Fibroblast of lung (primary cell): ENCODE results near the gene IL16. TPM values are rescaled to one million over a fixed set of nuclear protein-coding genes. Genes with fewer than 3 reads are reported as not detected.

Experiments used
- DNase-seq, 2 donors: peaks; one replicate each; pipeline versions ENCODE4 v3.0.0 to v3.0.0-alpha.2; 2010; ENCODE audit warnings: low read depth in 2 of 2
- H2AFZ ChIP-seq: 2 replicates; pipeline ENCODE4 v1.5.1; 2012; ENCODE audit warnings: low read length, control low read depth, inconsistent platforms
- H3K27ac ChIP-seq: 2 replicates; pipeline ENCODE4 v1.5.1; 2011; ENCODE audit warnings: low read length, control low read depth; ENCODE audit not compliant: insufficient read depth
- H3K27me3 ChIP-seq: 2 replicates; pipeline ENCODE4 v1.5.1; 2011; ENCODE audit warnings: mild to moderate bottlenecking, low read length; ENCODE audit not compliant: control insufficient read depth, insufficient read depth
- H3K36me3 ChIP-seq: 2 replicates; pipeline ENCODE4 v1.5.1; 2011; ENCODE audit warnings: low read length; ENCODE audit not compliant: control insufficient read depth, insufficient read depth
- H3K4me1 ChIP-seq: 2 replicates; pipeline ENCODE4 v1.5.1; 2011; ENCODE audit warnings: low read length; ENCODE audit not compliant: control insufficient read depth, insufficient read depth; ENCODE audit errors: extremely low read depth
- H3K4me2 ChIP-seq: 2 replicates; pipeline ENCODE4 v1.5.1; 2011; ENCODE audit warnings: low read length, control low read depth; ENCODE audit not compliant: insufficient read depth; ENCODE audit errors: extremely low read depth
- H3K4me3 ChIP-seq, 4 experiments: fragments of 200-600 bp in 1 of 4; sonication (generic) in 1 of 4; replicated peaks in 1 of 4; 2 replicates each; pipeline ENCODE4 v1.5.1; 2011 to 2016; ENCODE audit warnings: low read length in 4 of 4, low read depth in 3 of 4, mild to moderate bottlenecking in 3 of 4, control low read depth in 2 of 4, inconsistent platforms in 1 of 4, mixed read lengths in 1 of 4; ENCODE audit not compliant: insufficient read depth in 1 of 4; ENCODE audit errors: control extremely low read depth in 1 of 4
- H3K79me2 ChIP-seq: 2 replicates; pipeline ENCODE4 v1.5.1; 2012; ENCODE audit warnings: mild to moderate bottlenecking, low read length, inconsistent platforms; ENCODE audit not compliant: control insufficient read depth, insufficient read depth
- H3K9ac ChIP-seq: 2 replicates; pipeline ENCODE4 v1.5.1; 2011; ENCODE audit warnings: mild to moderate bottlenecking, low read length, control low read depth; ENCODE audit not compliant: insufficient read depth
- H3K9me3 ChIP-seq: 2 replicates; pipeline ENCODE4 v1.5.1; 2012; ENCODE audit warnings: low read depth, low read length; ENCODE audit not compliant: control insufficient read depth, insufficient read depth
- H4K20me1 ChIP-seq: 2 replicates; pipeline ENCODE4 v1.5.1; 2011; ENCODE audit warnings: low read length; ENCODE audit not compliant: control insufficient read depth, insufficient read depth; ENCODE audit errors: extremely low read depth
- CTCF ChIP-seq, 2 donors: IDR thresholded peaks in 1 of 2; conservative IDR thresholded peaks in 1 of 2; 1 replicate in 1 of 2; 2 replicates in 1 of 2; pipeline ENCODE4 v1.5.1; 2011 to 2012; ENCODE audit warnings: low read length in 2 of 2, control low read depth in 1 of 2, inconsistent platforms in 1 of 2, low read depth in 1 of 2, mild to moderate bottlenecking in 1 of 2
- EZH2 ChIP-seq: IDR thresholded peaks from 2 replicates; pipeline ENCODE4 v1.5.1; 2012; ENCODE audit warnings: low read length, control low read depth, mild to moderate bottlenecking; ENCODE audit errors: missing control alignments
- polyA plus RNA-seq, 2 donors: library from polyadenylated mRNA; depleted of rRNA in 1 of 2; stranded (reverse) in 1 of 2; unstranded in 1 of 2; fragments of >200 nt; gene quantifications; 2 replicates each; pipeline ENCODE4 v1.2.1, GENCODE V29; 2011 to 2012; ENCODE audit warnings: missing spikeins in 1 of 2
- total RNA-seq: library from RNA; depleted of rRNA; stranded (reverse); fragments of >200 nt; gene quantifications from 2 replicates; pipeline ENCODE4 v1.2.1, GENCODE V29; 2014

Gene IL16
- total and polyA plus RNA-seq, 2 donors (not counting 1 experiment from before 2014, with no cell fraction given), result 0.96 to 5.0 TPM

DNA sequence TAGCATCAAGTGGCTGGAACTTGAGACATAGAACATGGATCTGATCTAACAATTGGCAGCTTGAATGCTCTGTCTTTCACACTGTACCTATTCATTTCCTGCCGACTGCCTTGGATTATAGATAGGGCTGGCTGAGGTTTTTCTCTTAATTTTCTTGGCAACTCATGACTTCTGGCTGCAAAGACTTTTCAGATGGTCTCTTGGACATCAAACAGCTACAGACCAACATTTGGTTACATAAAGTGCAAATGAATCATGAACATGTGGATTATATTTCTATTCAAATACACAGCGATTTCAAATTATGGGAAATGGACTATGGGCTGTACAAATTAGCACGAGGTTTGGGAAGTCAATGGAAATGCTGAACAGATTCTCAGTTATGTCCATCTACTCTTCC, 26.2 kb upstream of the IL16 start:
- TF ChIP-seq EZH2 (no peak), CTCF (conservative IDR thresholded peaks at IDR 0.05 in 1 of 2, IDR thresholded peaks at IDR 0.05 in 1 of 2; ENCODE audit: low read depth in 1 of 2, low read length in 2 of 2) (no peak)
- Histone ChIP-seq H3K79me2 (no peaks in the 10 kb centered on the region), H3K4me3 (no peak overlapping the region), H3K36me3 (no peaks in the 10 kb centered on the region), H3K9me3 (no peaks in the 10 kb centered on the region), H3K27ac (no peak overlapping the region), H2AFZ (no peak overlapping the region), H3K4me2 (no peak overlapping the region), H4K20me1 (no peaks in the 10 kb centered on the region), H3K27me3 (no peaks in the 10 kb centered on the region), H3K9ac (no peak overlapping the region), H3K4me1 (no peaks in the 10 kb centered on the region)
- DNase-seq, result peak in 1 of 2 donors; percentile 8

DNA sequence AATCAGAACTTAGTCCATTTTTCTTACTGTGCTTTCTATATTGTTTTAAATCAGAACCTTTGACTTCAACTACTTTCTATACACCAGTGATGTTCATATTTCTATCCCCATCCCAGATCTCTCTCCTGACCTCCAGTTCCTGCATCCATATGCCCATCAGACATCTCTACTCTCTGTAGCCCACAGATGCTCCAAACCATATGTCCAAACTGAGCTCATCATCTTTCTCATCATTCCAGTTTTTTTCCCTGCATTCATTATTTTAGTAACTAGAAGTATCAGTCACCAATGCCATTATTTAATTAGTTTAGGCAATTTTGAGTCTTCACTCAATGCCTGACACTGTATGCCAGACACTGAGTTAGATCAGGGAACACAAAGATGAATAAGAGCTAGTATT, 25.4 kb upstream of the IL16 start:
- no peak overlapping the region for H3K9ac ChIP-seq
- TF ChIP-seq CTCF (conservative IDR thresholded peaks at IDR 0.05 in 1 of 2, IDR thresholded peaks at IDR 0.05 in 1 of 2; ENCODE audit: low read depth in 1 of 2, low read length in 2 of 2) (no peak), EZH2 (no peak)
- no peak overlapping the region for H2AFZ ChIP-seq
- no peaks in the 10 kb centered on the region for H3K36me3 ChIP-seq
- no peaks in the 10 kb centered on the region for H3K79me2 ChIP-seq
- no peak for DNase-seq
- H3K27ac ChIP-seq, result no peak overlapping the region
- no peaks in the 10 kb centered on the region for H3K27me3 ChIP-seq
- H3K4me1 ChIP-seq, result no peaks in the 10 kb centered on the region
- H3K4me3 ChIP-seq, result no peak overlapping the region
- H4K20me1 ChIP-seq, result no peaks in the 10 kb centered on the region
- no peak overlapping the region for H3K4me2 ChIP-seq
- no peaks in the 10 kb centered on the region for H3K9me3 ChIP-seq

GRCh38 chr15:81174125-81174791, 22.4 kb upstream of the IL16 start:
- no peak overlapping the region for H3K4me2 ChIP-seq
- H3K27ac ChIP-seq, result no peak overlapping the region
- H3K9me3 ChIP-seq, result no peaks in the 10 kb centered on the region
- no peaks in the 10 kb centered on the region for H3K79me2 ChIP-seq
- H2AFZ ChIP-seq, result no peak overlapping the region
- no peaks in the 10 kb centered on the region for H3K36me3 ChIP-seq
- no peak overlapping the region for H3K9ac ChIP-seq
- H4K20me1 ChIP-seq, result no peaks in the 10 kb centered on the region
- no peak overlapping the region for H3K4me3 ChIP-seq
- no peak for DNase-seq
- H3K27me3 ChIP-seq, result no peaks in the 10 kb centered on the region
- no peak for TF ChIP-seq CTCF (conservative IDR thresholded peaks at IDR 0.05 in 1 of 2, IDR thresholded peaks at IDR 0.05 in 1 of 2; ENCODE audit: low read depth in 1 of 2, low read length in 2 of 2)
- no peak for TF ChIP-seq EZH2
- no peaks in the 10 kb centered on the region for H3K4me1 ChIP-seq
